Panc1 (cell line): ENCODE results near the gene AP3B1.

Experiments used
- TCF7L2 ChIP-seq: IDR thresholded peaks from 2 replicates; pipeline ENCODE4 v1.6.1; 2011; ENCODE audit warnings: mild to moderate bottlenecking, low read depth, low read length, inconsistent platforms
- TF ChIP-seq, protein P1 (sequence below): fragments of 450-650 bp; IDR thresholded peaks from 2 replicates; pipeline ENCODE4 v1.5.1; 2017; ENCODE audit warnings: mild to moderate bottlenecking

DNA sequence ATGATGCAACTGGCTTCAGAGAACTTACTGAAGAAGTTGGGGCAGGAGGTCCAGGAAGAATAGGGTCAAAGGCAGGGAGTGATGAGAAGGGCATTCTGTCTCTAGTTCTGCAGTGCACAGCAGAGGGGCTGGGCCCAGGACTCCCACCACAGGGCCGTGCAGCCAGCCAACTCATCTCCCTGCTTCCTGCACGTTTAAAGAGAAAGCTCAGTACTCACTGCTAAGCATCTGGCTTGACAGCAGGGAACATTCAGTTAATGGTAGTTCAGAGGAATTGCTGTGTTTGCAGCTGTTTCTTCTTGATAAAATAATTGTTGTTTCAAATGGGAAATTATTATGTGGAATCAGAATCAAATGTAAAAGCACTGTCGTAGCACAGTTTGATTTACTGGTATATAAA, 40.3 kb upstream of the AP3B1 start:
- TF ChIP-seq, protein P1, sequence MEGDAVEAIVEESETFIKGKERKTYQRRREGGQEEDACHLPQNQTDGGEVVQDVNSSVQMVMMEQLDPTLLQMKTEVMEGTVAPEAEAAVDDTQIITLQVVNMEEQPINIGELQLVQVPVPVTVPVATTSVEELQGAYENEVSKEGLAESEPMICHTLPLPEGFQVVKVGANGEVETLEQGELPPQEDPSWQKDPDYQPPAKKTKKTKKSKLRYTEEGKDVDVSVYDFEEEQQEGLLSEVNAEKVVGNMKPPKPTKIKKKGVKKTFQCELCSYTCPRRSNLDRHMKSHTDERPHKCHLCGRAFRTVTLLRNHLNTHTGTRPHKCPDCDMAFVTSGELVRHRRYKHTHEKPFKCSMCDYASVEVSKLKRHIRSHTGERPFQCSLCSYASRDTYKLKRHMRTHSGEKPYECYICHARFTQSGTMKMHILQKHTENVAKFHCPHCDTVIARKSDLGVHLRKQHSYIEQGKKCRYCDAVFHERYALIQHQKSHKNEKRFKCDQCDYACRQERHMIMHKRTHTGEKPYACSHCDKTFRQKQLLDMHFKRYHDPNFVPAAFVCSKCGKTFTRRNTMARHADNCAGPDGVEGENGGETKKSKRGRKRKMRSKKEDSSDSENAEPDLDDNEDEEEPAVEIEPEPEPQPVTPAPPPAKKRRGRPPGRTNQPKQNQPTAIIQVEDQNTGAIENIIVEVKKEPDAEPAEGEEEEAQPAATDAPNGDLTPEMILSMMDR: no peak
- TF ChIP-seq TCF7L2: no peak
